ENCODE data around the gene COL13A1.

The COL13A1 gene

GRCh38 chr10:69847883-69848282 lies 46.2 kb downstream of the COL13A1 start:
- Histone ChIP-seq H3K27ac (ENCODE audit: low read length) (no peak overlapping the region), H3K27me3 (ENCODE audit: low read depth, low read length) (no peaks in the 10 kb centered on the region), H3K9me3 (ENCODE audit: control insufficient read depth in 1 of 2, low read length in 2 of 2) (no peaks in the 10 kb centered on the region), H3K36me3 (ENCODE audit: control insufficient read depth in 1 of 2, insufficient read depth in 2 of 2, low read length in 2 of 2) (no peaks in the 10 kb centered on the region), H3K4me3 (ENCODE audit: low read depth in 1 of 2, low read length in 2 of 2) (no peak overlapping the region), H3K4me1 (ENCODE audit: control insufficient read depth in 1 of 2, insufficient read depth in 2 of 2, low read length in 2 of 2) (peaks cover 0 to 18% of the 10 kb centered on the region in 2 donors)

GRCh38 chr10:69848454-69848853 lies 46.7 kb downstream of the COL13A1 start:
- Histone ChIP-seq H3K9me3 (ENCODE audit: control insufficient read depth in 1 of 2, low read length in 2 of 2) (no peaks in the 10 kb centered on the region), H3K27me3 (ENCODE audit: low read depth, low read length) (no peaks in the 10 kb centered on the region), H3K4me1 (ENCODE audit: control insufficient read depth in 1 of 2, insufficient read depth in 2 of 2, low read length in 2 of 2) (peaks cover 0 to 18% of the 10 kb centered on the region in 2 donors), H3K36me3 (ENCODE audit: control insufficient read depth in 1 of 2, insufficient read depth in 2 of 2, low read length in 2 of 2) (no peaks in the 10 kb centered on the region), H3K27ac (ENCODE audit: low read length) (no peak overlapping the region), H3K4me3 (ENCODE audit: low read depth in 1 of 2, low read length in 2 of 2) (no peak overlapping the region)

- Histone ChIP-seq H3K4me1 (ENCODE audit: control insufficient read depth in 1 of 2, insufficient read depth in 2 of 2, low read length in 2 of 2) (peaks cover 0 to 18% of the 10 kb centered on the region in 2 donors), H3K9me3 (ENCODE audit: control insufficient read depth in 1 of 2, low read length in 2 of 2) (no peaks in the 10 kb centered on the region), H3K27ac (ENCODE audit: low read length) (no peak overlapping the region), H3K4me3 (ENCODE audit: low read depth in 1 of 2, low read length in 2 of 2) (no peak overlapping the region), H3K36me3 (ENCODE audit: control insufficient read depth in 1 of 2, insufficient read depth in 2 of 2, low read length in 2 of 2) (no peaks in the 10 kb centered on the region), H3K27me3 (ENCODE audit: low read depth, low read length) (no peaks in the 10 kb centered on the region)
These were observed 48.1 kb downstream of the COL13A1 start for GRCh38 chr10:69849825-69850224.

GRCh38 chr10:69850440-69850839 lies 48.7 kb downstream of the COL13A1 start:
- no peaks in the 10 kb centered on the region for H3K9me3 ChIP-seq (ENCODE audit: control insufficient read depth in 1 of 2, low read length in 2 of 2)
- H3K27me3 ChIP-seq (ENCODE audit: low read depth, low read length): no peaks in the 10 kb centered on the region
- peaks cover 0 to 17% of the 10 kb centered on the region in 2 donors for H3K4me1 ChIP-seq (ENCODE audit: control insufficient read depth in 1 of 2, insufficient read depth in 2 of 2, low read length in 2 of 2)
- no peak overlapping the region for H3K27ac ChIP-seq (ENCODE audit: low read length)
- no peak overlapping the region for H3K4me3 ChIP-seq (ENCODE audit: low read depth in 1 of 2, low read length in 2 of 2)
- no peaks in the 10 kb centered on the region for H3K36me3 ChIP-seq (ENCODE audit: control insufficient read depth in 1 of 2, insufficient read depth in 2 of 2, low read length in 2 of 2)

GRCh38 chr10:69851306-69851705 lies 49.6 kb downstream of the COL13A1 start:
- no peak overlapping the region for H3K27ac ChIP-seq (ENCODE audit: low read length)
- H3K4me1 ChIP-seq (ENCODE audit: control insufficient read depth in 1 of 2, insufficient read depth in 2 of 2, low read length in 2 of 2): peaks cover 0 to 17% of the 10 kb centered on the region in 2 donors
- no peaks in the 10 kb centered on the region for H3K9me3 ChIP-seq (ENCODE audit: control insufficient read depth in 1 of 2, low read length in 2 of 2)
- no peak overlapping the region for H3K4me3 ChIP-seq (ENCODE audit: low read depth in 1 of 2, low read length in 2 of 2)
- no peaks in the 10 kb centered on the region for H3K36me3 ChIP-seq (ENCODE audit: control insufficient read depth in 1 of 2, insufficient read depth in 2 of 2, low read length in 2 of 2)
- no peaks in the 10 kb centered on the region for H3K27me3 ChIP-seq (ENCODE audit: low read depth, low read length)

- H3K4me1 ChIP-seq (ENCODE audit: control insufficient read depth in 1 of 2, insufficient read depth in 2 of 2, low read length in 2 of 2): peaks cover 0 to 7% of the 10 kb centered on the region in 2 donors
- no peak overlapping the region for H3K27ac ChIP-seq (ENCODE audit: low read length)
- no peaks in the 10 kb centered on the region for H3K27me3 ChIP-seq (ENCODE audit: low read depth, low read length)
- H3K4me3 ChIP-seq (ENCODE audit: low read depth in 1 of 2, low read length in 2 of 2): no peak overlapping the region
- H3K36me3 ChIP-seq (ENCODE audit: control insufficient read depth in 1 of 2, insufficient read depth in 2 of 2, low read length in 2 of 2): no peaks in the 10 kb centered on the region
- no peaks in the 10 kb centered on the region for H3K9me3 ChIP-seq (ENCODE audit: control insufficient read depth in 1 of 2, low read length in 2 of 2)
These were observed 51.4 kb downstream of the COL13A1 start for GRCh38 chr10:69853064-69853463.

- Histone ChIP-seq H3K27me3 (ENCODE audit: low read depth, low read length) (no peaks in the 10 kb centered on the region), H3K4me3 (ENCODE audit: low read depth in 1 of 2, low read length in 2 of 2) (no peak overlapping the region), H3K27ac (ENCODE audit: low read length) (no peak overlapping the region)
These were observed 53.0 kb downstream of the COL13A1 start for GRCh38 chr10:69854511-69855345.

GRCh38 chr10:69855346-69856111 lies 53.8 kb downstream of the COL13A1 start:
- Histone ChIP-seq H3K9me3 (ENCODE audit: control insufficient read depth in 1 of 2, low read length in 2 of 2) (no peaks in the 10 kb centered on the region), H3K27ac (ENCODE audit: low read length) (no peak overlapping the region)

More at GRCh38 chr10:69854511-69855345, 53.0 kb downstream of the COL13A1 start:
- H3K4me1 ChIP-seq (ENCODE audit: control insufficient read depth in 1 of 2, insufficient read depth in 2 of 2, low read length in 2 of 2): peaks cover 0 to 7% of the 10 kb centered on the region in 2 donors
- no peaks in the 10 kb centered on the region for H3K9me3 ChIP-seq (ENCODE audit: control insufficient read depth in 1 of 2, low read length in 2 of 2)
- H3K36me3 ChIP-seq (ENCODE audit: control insufficient read depth in 1 of 2, insufficient read depth in 2 of 2, low read length in 2 of 2): no peaks in the 10 kb centered on the region

GRCh38 chr10:69856601-69857166 lies 55.0 kb downstream of the COL13A1 start:
- Histone ChIP-seq H3K9me3 (ENCODE audit: control insufficient read depth in 1 of 2, low read length in 2 of 2) (no peaks in the 10 kb centered on the region), H3K27ac (ENCODE audit: low read length) (no peak overlapping the region), H3K4me1 (ENCODE audit: control insufficient read depth in 1 of 2, insufficient read depth in 2 of 2, low read length in 2 of 2) (peaks cover 0 to 11% of the 10 kb centered on the region in 2 donors), H3K4me3 (ENCODE audit: low read depth in 1 of 2, low read length in 2 of 2) (no peak overlapping the region), H3K36me3 (ENCODE audit: control insufficient read depth in 1 of 2, insufficient read depth in 2 of 2, low read length in 2 of 2) (no peaks in the 10 kb centered on the region), H3K27me3 (ENCODE audit: low read depth, low read length) (no peaks in the 10 kb centered on the region)

More at GRCh38 chr10:69855346-69856111, 53.8 kb downstream of the COL13A1 start:
- no peaks in the 10 kb centered on the region for H3K27me3 ChIP-seq (ENCODE audit: low read depth, low read length)
- peaks cover 0 to 7% of the 10 kb centered on the region in 2 donors for H3K4me1 ChIP-seq (ENCODE audit: control insufficient read depth in 1 of 2, insufficient read depth in 2 of 2, low read length in 2 of 2)
- no peak overlapping the region for H3K4me3 ChIP-seq (ENCODE audit: low read depth in 1 of 2, low read length in 2 of 2)
- no peaks in the 10 kb centered on the region for H3K36me3 ChIP-seq (ENCODE audit: control insufficient read depth in 1 of 2, insufficient read depth in 2 of 2, low read length in 2 of 2)

GRCh38 chr10:69858201-69858600 lies 56.5 kb downstream of the COL13A1 start:
- peaks cover 0 to 11% of the 10 kb centered on the region in 2 donors for H3K4me1 ChIP-seq (ENCODE audit: control insufficient read depth in 1 of 2, insufficient read depth in 2 of 2, low read length in 2 of 2)

GRCh38 chr10:69860271-69860670 lies 58.6 kb downstream of the COL13A1 start:
- H3K27ac ChIP-seq (ENCODE audit: low read length): no peak overlapping the region
- no peak overlapping the region for H3K4me3 ChIP-seq (ENCODE audit: low read depth in 1 of 2, low read length in 2 of 2)
- peaks cover 0 to 11% of the 10 kb centered on the region in 2 donors for H3K4me1 ChIP-seq (ENCODE audit: control insufficient read depth in 1 of 2, insufficient read depth in 2 of 2, low read length in 2 of 2)
- H3K9me3 ChIP-seq (ENCODE audit: control insufficient read depth in 1 of 2, low read length in 2 of 2): no peaks in the 10 kb centered on the region
- H3K27me3 ChIP-seq (ENCODE audit: low read depth, low read length): no peaks in the 10 kb centered on the region
- no peaks in the 10 kb centered on the region for H3K36me3 ChIP-seq (ENCODE audit: control insufficient read depth in 1 of 2, insufficient read depth in 2 of 2, low read length in 2 of 2)

More at GRCh38 chr10:69858201-69858600, 56.5 kb downstream of the COL13A1 start:
- Histone ChIP-seq H3K4me3 (ENCODE audit: low read depth in 1 of 2, low read length in 2 of 2) (no peak overlapping the region), H3K9me3 (ENCODE audit: control insufficient read depth in 1 of 2, low read length in 2 of 2) (no peaks in the 10 kb centered on the region), H3K27ac (ENCODE audit: low read length) (no peak overlapping the region), H3K36me3 (ENCODE audit: control insufficient read depth in 1 of 2, insufficient read depth in 2 of 2, low read length in 2 of 2) (no peaks in the 10 kb centered on the region), H3K27me3 (ENCODE audit: low read depth, low read length) (no peaks in the 10 kb centered on the region)
